BJ (cell line): ENCODE measurements around the gene OPN1MW3. TPM values are rescaled to one million over a fixed set of nuclear protein-coding genes. Genes with fewer than 3 reads are reported as not detected.

Experiments used
- CTCF ChIA-PET: fragments of 350-600 bp; formaldehyde crosslinking; extraction: SDS; loops from one replicate; lab custom pipeline; 2021; ENCODE audit warnings: antibody characterized with exemption, inconsistent platforms; lab: Yijun Ruan, JAX
- POLR2A ChIA-PET: fragments of 300-600 bp; sonication (Branson Sonifier 250); formaldehyde crosslinking; extraction: SDS; loops from one replicate; lab custom pipeline; 2021; ENCODE audit warnings: antibody characterized with exemption; lab: Charles Lee
- DNase-seq: peaks from one replicate; pipeline ENCODE4 v3.0.0-alpha.2; 2011; ENCODE audit warnings: low read depth
- H3K27me3 ChIP-seq: 2 replicates; pipeline ENCODE4 v1.6.0; 2011; ENCODE audit warnings: low read length; ENCODE audit not compliant: control insufficient read depth, insufficient read depth
- H3K36me3 ChIP-seq: 2 replicates; pipeline ENCODE4 v1.5.1; 2011; ENCODE audit warnings: low read length; ENCODE audit not compliant: control insufficient read depth, insufficient read depth
- H3K4me3 ChIP-seq: 2 replicates; pipeline ENCODE4 v1.5.1; 2011; ENCODE audit warnings: low read depth, mild to moderate bottlenecking, control low read depth, low read length
- polyA plus RNA-seq: library from polyadenylated mRNA; depleted of rRNA; stranded (reverse); fragments of >200 nt; gene quantifications from 2 replicates; pipeline ENCODE4 v1.2.3, GENCODE V29; 2011
- TF ChIP-seq, protein P1 (sequence below): IDR thresholded peaks from 2 replicates; pipeline ENCODE4 v1.5.1; 2011; ENCODE audit warnings: low read depth, mild to moderate bottlenecking, control low read depth, inconsistent platforms, low read length, moderate library complexity; ENCODE audit not compliant: insufficient read depth

The OPN1MW3 gene
- polyA plus RNA-seq, 1 experiment = not detected

DNA sequence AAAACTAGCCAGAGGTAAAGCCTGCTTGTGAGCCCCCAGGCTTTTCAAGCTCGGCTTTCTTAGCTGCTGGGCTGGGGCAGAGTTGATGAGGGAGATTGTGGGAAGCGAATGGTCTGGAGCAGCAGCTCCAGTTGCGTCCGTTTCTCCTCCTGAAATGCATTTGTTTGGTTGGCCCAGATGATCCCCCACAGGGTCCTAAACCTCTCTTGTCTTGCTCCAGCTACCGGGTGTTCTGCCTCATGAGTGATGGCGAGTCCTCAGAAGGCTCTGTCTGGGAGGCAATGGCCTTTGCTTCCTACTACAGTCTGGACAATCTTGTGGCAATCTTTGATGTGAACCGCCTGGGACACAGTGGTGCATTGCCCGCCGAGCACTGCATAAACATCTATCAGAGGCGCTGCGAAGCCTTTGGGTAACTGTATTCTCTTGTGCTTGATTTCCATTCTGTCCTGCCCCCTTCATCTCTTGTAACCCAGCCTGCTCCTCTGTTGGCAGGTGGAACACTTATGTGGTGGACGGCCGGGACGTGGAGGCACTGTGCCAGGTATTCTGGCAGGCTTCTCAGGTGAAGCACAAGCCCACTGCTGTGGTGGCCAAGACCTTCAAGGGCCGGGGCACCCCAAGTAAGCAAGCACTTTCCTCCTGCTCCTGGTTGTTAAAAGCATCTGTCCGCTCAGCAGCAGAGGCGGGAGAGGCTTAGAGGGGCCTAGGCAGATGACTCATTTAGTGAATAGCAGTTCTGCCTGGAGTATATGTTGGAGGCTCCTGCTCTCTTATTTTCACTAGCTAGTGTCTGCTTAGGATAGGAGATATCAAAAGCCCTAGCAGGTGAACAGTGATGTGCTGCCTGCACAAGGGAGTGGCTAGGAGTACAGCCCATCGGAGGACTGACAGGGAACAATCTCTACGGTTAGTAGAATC lies 53.5 kb downstream of the OPN1MW3 start:
- 0 out of 2 replicates have a peak, but pooled peaks cover 1% of the 10 kb centered on the region for H3K27me3 ChIP-seq

DNA sequence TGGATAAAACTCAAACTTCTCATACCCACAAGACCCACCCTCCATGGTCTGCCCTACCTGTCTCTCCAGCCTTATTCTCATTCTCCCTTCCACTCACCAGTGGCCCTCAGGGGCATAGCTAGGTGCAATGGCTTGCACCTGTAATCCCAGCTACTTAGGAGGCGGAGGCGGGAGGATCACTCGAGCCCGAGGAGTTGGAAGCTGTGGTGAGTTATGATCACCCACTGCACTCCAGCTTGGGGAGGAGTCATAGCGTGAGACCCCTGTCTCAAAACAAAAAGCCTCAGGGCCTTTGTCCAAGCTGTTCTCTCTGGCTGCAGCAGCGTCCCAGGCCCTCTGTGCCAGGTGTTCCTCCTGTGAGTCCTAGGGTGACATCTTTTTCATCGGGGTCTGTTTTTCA lies 54.7 kb downstream of the OPN1MW3 start:
- DNase-seq = no peak
- POLR2A ChIA-PET = no interaction called here
- H3K27me3 ChIP-seq = 0 out of 2 replicates have a peak, but pooled peaks cover 1% of the 10 kb centered on the region
- H3K4me3 ChIP-seq = no peak overlapping the region
- CTCF ChIA-PET = no interaction called here
- TF ChIP-seq, protein P1, sequence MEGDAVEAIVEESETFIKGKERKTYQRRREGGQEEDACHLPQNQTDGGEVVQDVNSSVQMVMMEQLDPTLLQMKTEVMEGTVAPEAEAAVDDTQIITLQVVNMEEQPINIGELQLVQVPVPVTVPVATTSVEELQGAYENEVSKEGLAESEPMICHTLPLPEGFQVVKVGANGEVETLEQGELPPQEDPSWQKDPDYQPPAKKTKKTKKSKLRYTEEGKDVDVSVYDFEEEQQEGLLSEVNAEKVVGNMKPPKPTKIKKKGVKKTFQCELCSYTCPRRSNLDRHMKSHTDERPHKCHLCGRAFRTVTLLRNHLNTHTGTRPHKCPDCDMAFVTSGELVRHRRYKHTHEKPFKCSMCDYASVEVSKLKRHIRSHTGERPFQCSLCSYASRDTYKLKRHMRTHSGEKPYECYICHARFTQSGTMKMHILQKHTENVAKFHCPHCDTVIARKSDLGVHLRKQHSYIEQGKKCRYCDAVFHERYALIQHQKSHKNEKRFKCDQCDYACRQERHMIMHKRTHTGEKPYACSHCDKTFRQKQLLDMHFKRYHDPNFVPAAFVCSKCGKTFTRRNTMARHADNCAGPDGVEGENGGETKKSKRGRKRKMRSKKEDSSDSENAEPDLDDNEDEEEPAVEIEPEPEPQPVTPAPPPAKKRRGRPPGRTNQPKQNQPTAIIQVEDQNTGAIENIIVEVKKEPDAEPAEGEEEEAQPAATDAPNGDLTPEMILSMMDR = no peak
- H3K36me3 ChIP-seq = no peaks in the 10 kb centered on the region

More for the DNA sequence above, 53.5 kb downstream of the OPN1MW3 start:
- H3K4me3 ChIP-seq = no peak overlapping the region
- ChIA-PET CTCF (no interaction called here), POLR2A (no interaction called here)
- no peak for DNase-seq
- TF ChIP-seq, protein P1 = no peak
- H3K36me3 ChIP-seq = no peaks in the 10 kb centered on the region

DNA sequence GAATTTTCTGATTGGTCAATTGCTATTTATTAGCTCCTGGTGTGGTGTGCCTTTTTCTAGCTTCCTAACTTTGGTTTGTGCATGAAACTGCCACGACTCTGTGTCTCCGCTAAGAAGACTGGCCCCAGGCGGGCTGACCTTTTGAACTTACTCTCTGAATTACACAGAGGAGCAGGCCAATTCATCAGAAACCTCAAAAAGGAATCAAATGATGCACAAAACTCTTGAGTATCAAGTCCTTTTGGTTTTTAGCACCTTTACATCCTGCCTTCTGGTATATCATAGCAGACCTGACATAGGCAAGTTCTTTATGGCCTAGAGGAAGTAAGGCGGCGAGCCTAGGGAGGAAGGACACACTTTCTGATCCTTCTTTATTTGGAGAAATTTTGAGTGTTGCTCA lies 55.8 kb downstream of the OPN1MW3 start:
- Histone ChIP-seq H3K4me3 (no peak overlapping the region), H3K27me3 (0 out of 2 replicates have a peak, but pooled peaks cover 1% of the 10 kb centered on the region), H3K36me3 (no peaks in the 10 kb centered on the region)
- ChIA-PET POLR2A (interaction anchor here (0.5 kb wide), 1 partner anchor 56 kb away, joined by 7 read pairs; no protein-coding TSS in a partner anchor), CTCF (no interaction called here)
- no peak for DNase-seq
- TF ChIP-seq, protein P1 = no peak

DNA sequence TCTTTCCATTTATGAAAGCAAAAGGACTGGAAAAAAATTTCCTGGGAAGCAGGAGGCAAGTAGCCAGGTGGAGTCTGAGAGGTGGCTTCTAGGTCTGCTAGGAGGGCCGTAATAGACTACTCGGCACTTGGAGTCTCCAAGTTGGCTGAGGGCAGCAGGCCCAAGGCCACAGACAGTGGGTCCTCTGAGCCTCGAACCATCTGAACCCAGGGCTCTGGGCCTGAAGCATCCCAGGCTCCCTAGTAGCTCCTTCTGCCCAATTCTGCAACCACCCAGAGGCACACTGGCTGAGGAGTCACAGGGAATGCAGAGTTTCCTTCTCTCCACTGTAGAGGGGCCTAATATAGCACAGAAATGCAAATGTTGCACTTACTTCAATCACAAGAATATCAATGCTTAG lies 58.0 kb downstream of the OPN1MW3 start:
- Histone ChIP-seq H3K27me3 (peaks cover 7% of the 10 kb centered on the region), H3K36me3 (no peaks in the 10 kb centered on the region), H3K4me3 (no peak overlapping the region)
- POLR2A ChIA-PET = no interaction called here
- CTCF ChIA-PET = interaction anchor here (4.2 kb wide), 1 partner anchor 12 kb away, joined by 25 read pairs; no protein-coding TSS in a partner anchor
- no peak for DNase-seq
- TF ChIP-seq, protein P1 = no peak

DNA sequence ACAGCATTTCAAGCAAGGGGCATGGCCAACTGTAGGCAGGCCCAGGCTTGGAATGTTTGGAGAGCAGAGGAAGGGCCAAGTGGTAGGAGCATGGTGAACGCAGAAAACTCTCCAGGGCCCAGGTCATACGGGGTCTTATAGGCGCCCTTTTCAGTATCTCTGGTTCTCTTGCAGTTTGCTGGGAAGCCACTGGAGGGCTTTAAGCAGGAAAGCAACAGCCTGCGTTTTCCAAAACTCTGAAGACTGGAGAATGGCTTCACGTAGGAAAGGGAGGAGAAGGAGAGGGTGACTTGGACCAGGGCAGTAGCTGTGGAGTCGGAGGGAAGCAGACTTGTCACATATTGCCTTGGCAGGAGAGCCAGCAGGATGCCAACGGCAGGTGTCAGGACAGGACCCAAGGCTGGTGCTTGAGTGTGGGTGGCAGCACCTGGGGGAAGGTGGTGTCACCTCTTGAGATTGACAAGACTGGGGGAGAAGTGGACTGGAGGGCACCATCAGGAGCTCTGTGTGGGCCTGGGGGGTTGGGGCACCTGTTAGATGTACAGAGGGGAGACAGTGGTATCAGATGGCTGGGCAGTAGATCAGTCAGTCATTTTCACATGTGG lies 60.1 kb downstream of the OPN1MW3 start:
- ChIA-PET CTCF (interaction anchor here (1.5 to 4.2 kb wide), 3 partner anchors 9 to 13 kb away, joined by 3 to 25 read pairs (median 4); no protein-coding TSS in a partner anchor), POLR2A (no interaction called here)
- TF ChIP-seq, protein P1 = peak; percentile 59
- Histone ChIP-seq H3K4me3 (no peak overlapping the region), H3K27me3 (peaks cover 6% of the 10 kb centered on the region), H3K36me3 (no peaks in the 10 kb centered on the region)
- no peak for DNase-seq
